ENCODE data around the gene ZC2HC1B. TPM values are rescaled to one million over a fixed set of nuclear protein-coding genes. Genes with fewer than 3 reads are reported as not detected.
"Not testable (repeated sequence)": the region's sequence is repeated elsewhere in the genome, so short reads cannot be mapped to it uniquely, and the experiment has no call there.

ZC2HC1B gene
- not detected for total RNA-seq

- ATAC-seq (no peak), DNase-seq (ENCODE audit: low spot score) (no peak)
- intact Hi-C loops (cut with DNase I) = no loop called here
These were observed at the start of gene ZC2HC1B for GRCh38 chr6:143864234-143864633. ZC2HC1B (plus strand) TSS chr6:143864474; CDS start chr6:143864540, 66 bp downstream.

GRCh38 chr6:143817621-143818020 is 46.7 kb upstream of the ZC2HC1B start:
- intact Hi-C loops (cut with DNase I) = no loop called here
- ATAC-seq (no peak), DNase-seq (ENCODE audit: low spot score) (no peak)

- intact Hi-C loops (cut with DNase I) = no loop called here
- ATAC-seq = no peak
- DNase-seq (ENCODE audit: low spot score) = no peak
These were observed 42.9 kb upstream of the ZC2HC1B start for GRCh38 chr6:143821359-143821758.

GRCh38 chr6:143822584-143823024 is 41.7 kb upstream of the ZC2HC1B start:
- ATAC-seq (peak; percentile 50), DNase-seq (ENCODE audit: low spot score) (no peak)
- intact Hi-C loops (cut with DNase I) = no loop called here

GRCh38 chr6:143823548-143823947 is 40.7 kb upstream of the ZC2HC1B start:
- intact Hi-C loops (cut with DNase I) = no loop called here
- ATAC-seq (no peak), DNase-seq (ENCODE audit: low spot score) (no peak)

- no peak for ATAC-seq
- intact Hi-C loops (cut with DNase I) = no loop called here
- DNase-seq (ENCODE audit: low spot score) = no peak
These were observed 35.7 kb upstream of the ZC2HC1B start for GRCh38 chr6:143828572-143828971.

- ATAC-seq = no peak
- intact Hi-C loops (cut with DNase I) = no loop called here
- DNase-seq (ENCODE audit: low spot score) = no peak
These were observed 28.1 kb upstream of the ZC2HC1B start for GRCh38 chr6:143836150-143836549.

- intact Hi-C loops (cut with DNase I) = no loop called here
- ATAC-seq = no peak
- DNase-seq (ENCODE audit: low spot score) = no peak
These were observed 25.9 kb upstream of the ZC2HC1B start for GRCh38 chr6:143838395-143838794.

- no peak for DNase-seq (ENCODE audit: low spot score)
- intact Hi-C loops (cut with DNase I) = no loop called here
- no peak for ATAC-seq
These were observed 25.1 kb upstream of the ZC2HC1B start for GRCh38 chr6:143839196-143839595.

GRCh38 chr6:143840595-143841265 is 23.5 kb upstream of the ZC2HC1B start:
- ATAC-seq = no peak
- intact Hi-C loops (cut with DNase I) = no loop called here
- DNase-seq (ENCODE audit: low spot score) = no peak

GRCh38 chr6:143842461-143842901 is 21.8 kb upstream of the ZC2HC1B start:
- ATAC-seq (peak; percentile 67), DNase-seq (ENCODE audit: low spot score) (no peak)
- intact Hi-C loops (cut with DNase I) = no loop called here

GRCh38 chr6:143842902-143843676 is 21.2 kb upstream of the ZC2HC1B start, which contains the start of gene LTV1:
LTV1 (plus strand) TSS chr6:143843338; CDS start chr6:143843478, 140 bp downstream.
- ATAC-seq = peak; percentile 100
- DNase-seq (ENCODE audit: low spot score) = peak; percentile 98
- intact Hi-C loops (cut with DNase I) = no loop called here

GRCh38 chr6:143843677-143843999 is 20.6 kb upstream of the ZC2HC1B start:
- intact Hi-C loops (cut with DNase I) = no loop called here
- ATAC-seq = no peak
- DNase-seq (ENCODE audit: low spot score) = no peak

GRCh38 chr6:143844006-143844405 is 20.3 kb upstream of the ZC2HC1B start:
- intact Hi-C loops (cut with DNase I) = no loop called here
- DNase-seq (ENCODE audit: low spot score) = no peak
- no peak for ATAC-seq

GRCh38 chr6:143845033-143845432 is 19.2 kb upstream of the ZC2HC1B start:
- intact Hi-C loops (cut with DNase I) = no loop called here
- DNase-seq (ENCODE audit: low spot score) (no peak), ATAC-seq (no peak)

GRCh38 chr6:143851706-143852105 is 12.6 kb upstream of the ZC2HC1B start:
- intact Hi-C loops (cut with DNase I); ATAC-seq; DNase-seq (ENCODE audit: low spot score): not testable (repeated sequence)

GRCh38 chr6:143855057-143855456 is 9.2 kb upstream of the ZC2HC1B start:
- intact Hi-C loops (cut with DNase I); ATAC-seq; DNase-seq (ENCODE audit: low spot score): not testable (repeated sequence)

GRCh38 chr6:143856762-143857161 is 7.5 kb upstream of the ZC2HC1B start:
- DNase-seq (ENCODE audit: low spot score); intact Hi-C loops (cut with DNase I); ATAC-seq: not testable (repeated sequence)

- ATAC-seq (no peak), DNase-seq (ENCODE audit: low spot score) (no peak)
- intact Hi-C loops (cut with DNase I) = no loop called here
These were observed 6.6 kb upstream of the ZC2HC1B start for GRCh38 chr6:143857651-143858050.

- intact Hi-C loops (cut with DNase I) = no loop called here
- DNase-seq (ENCODE audit: low spot score) (no peak), ATAC-seq (no peak)
These were observed 4.2 kb upstream of the ZC2HC1B start for GRCh38 chr6:143859891-143860660.
